ENCODE results near the gene CHIA.

DNA sequence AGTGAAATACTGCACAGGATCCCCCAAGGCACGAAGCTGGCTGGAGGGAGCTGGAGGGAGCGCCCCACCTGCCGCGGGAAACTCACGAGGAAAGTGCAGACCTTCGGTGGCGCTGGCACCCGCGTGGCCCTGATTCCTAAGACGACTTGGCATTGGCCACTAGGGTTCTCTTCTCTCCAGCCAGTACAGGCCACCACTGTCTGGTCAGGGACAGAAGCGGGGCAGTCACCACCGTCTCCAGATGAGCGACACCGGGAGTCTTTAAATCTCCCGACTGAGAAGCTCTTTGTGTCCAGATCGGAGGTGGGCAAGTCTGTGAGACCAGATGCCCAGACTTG lies 19.2 kb upstream of the CHIA start:
- TF ChIP-seq EZH2 (IDR thresholded peaks at IDR 0.05; ENCODE audit: insufficient read depth, poor library complexity, severe bottlenecking) (no peak), EZH2phosphoT487 (IDR thresholded peaks at IDR 0.05; ENCODE audit: insufficient read depth, low read depth) (0 out of 2 replicates have a peak, but pooled peaks have one; percentile 11)

Data from GM23248 (cell line).